ENCODE data around the gene RAPH1. TPM values are rescaled to one million over a fixed set of nuclear protein-coding genes. Genes with fewer than 3 reads are reported as not detected.

The RAPH1 gene
- total RNA-seq, 1 donor from 2014 or later: 30.3 TPM

- no peak overlapping the region for H3K4me3 Mint-ChIP-seq
- peaks cover 16% of the 10 kb centered on the region for H3K36me3 Mint-ChIP-seq
- no peak overlapping the region for H3K27ac Mint-ChIP-seq
- no peaks in the 10 kb centered on the region for H3K27me3 Mint-ChIP-seq (ENCODE audit: low read depth)
- DNase-seq (ENCODE audit: low spot score in 2 of 2, unreplicated experiment in 2 of 2): no peak
- TF ChIP-seq CTCF (IDR thresholded peaks at IDR 0.05; ENCODE audit: unreplicated experiment): no peak
- H3K4me1 Mint-ChIP-seq: no peaks in the 10 kb centered on the region
- no peaks in the 10 kb centered on the region for H3K9me3 Mint-ChIP-seq
These were observed 42.1 kb downstream of the RAPH1 start for GRCh38 chr2:203492965-203493364.

- no peak for TF ChIP-seq CTCF (IDR thresholded peaks at IDR 0.05; ENCODE audit: unreplicated experiment)
- Mint-ChIP-seq H3K9me3 (no peaks in the 10 kb centered on the region), H3K4me3 (no peak overlapping the region), H3K27me3 (ENCODE audit: low read depth) (no peaks in the 10 kb centered on the region), H3K4me1 (no peaks in the 10 kb centered on the region), H3K36me3 (peaks cover 17% of the 10 kb centered on the region), H3K27ac (peak overlapping the region; percentile 43)
- no peak for DNase-seq (ENCODE audit: low spot score in 2 of 2, unreplicated experiment in 2 of 2)
These were observed 44.7 kb downstream of the RAPH1 start for GRCh38 chr2:203490391-203490790.

- Mint-ChIP-seq H3K4me3 (no peak overlapping the region), H3K27ac (no peak overlapping the region), H3K27me3 (ENCODE audit: low read depth) (no peaks in the 10 kb centered on the region), H3K9me3 (no peaks in the 10 kb centered on the region), H3K4me1 (no peaks in the 10 kb centered on the region), H3K36me3 (peaks cover 13% of the 10 kb centered on the region)
- no peak for TF ChIP-seq CTCF (IDR thresholded peaks at IDR 0.05; ENCODE audit: unreplicated experiment)
- DNase-seq (ENCODE audit: low spot score in 2 of 2, unreplicated experiment in 2 of 2): no peak
These were observed 45.6 kb downstream of the RAPH1 start for GRCh38 chr2:203489531-203489930.

- no peak for TF ChIP-seq CTCF (IDR thresholded peaks at IDR 0.05; ENCODE audit: unreplicated experiment)
- Mint-ChIP-seq H3K4me3 (no peak overlapping the region), H3K9me3 (no peaks in the 10 kb centered on the region), H3K4me1 (no peaks in the 10 kb centered on the region), H3K27ac (no peak overlapping the region), H3K27me3 (ENCODE audit: low read depth) (no peaks in the 10 kb centered on the region), H3K36me3 (peaks cover 3% of the 10 kb centered on the region)
- no peak for DNase-seq (ENCODE audit: low spot score in 2 of 2, unreplicated experiment in 2 of 2)
These were observed 50.6 kb downstream of the RAPH1 start for GRCh38 chr2:203484266-203485112.

GRCh38 chr2:203480623-203481022 is 54.5 kb downstream of the RAPH1 start:
- no peak overlapping the region for H3K27ac Mint-ChIP-seq
- no peak for DNase-seq (ENCODE audit: low spot score in 2 of 2, unreplicated experiment in 2 of 2)
- H3K9me3 Mint-ChIP-seq: no peaks in the 10 kb centered on the region
- no peak for TF ChIP-seq CTCF (IDR thresholded peaks at IDR 0.05; ENCODE audit: unreplicated experiment)
- H3K36me3 Mint-ChIP-seq: no peaks in the 10 kb centered on the region
- no peak overlapping the region for H3K4me3 Mint-ChIP-seq
- H3K27me3 Mint-ChIP-seq (ENCODE audit: low read depth): no peaks in the 10 kb centered on the region
- no peaks in the 10 kb centered on the region for H3K4me1 Mint-ChIP-seq

All from mesothelial cell of epicardium (in vitro differentiated cells).